HG03378 (cell line): ENCODE results near the gene AKAP13.
"Not testable (repeated sequence)": the region's sequence is repeated elsewhere in the genome, so short reads cannot be mapped to it uniquely, and the experiment has no call there.

Experiments
- ATAC-seq: cut with Tn5 transposase; IDR thresholded peaks from one replicate; pipeline ENCODE4 v1.9.1; 2021; ENCODE audit warnings: mild to moderate bottlenecking, moderate library complexity; ENCODE audit not compliant: unreplicated experiment

AKAP13 gene

DNA sequence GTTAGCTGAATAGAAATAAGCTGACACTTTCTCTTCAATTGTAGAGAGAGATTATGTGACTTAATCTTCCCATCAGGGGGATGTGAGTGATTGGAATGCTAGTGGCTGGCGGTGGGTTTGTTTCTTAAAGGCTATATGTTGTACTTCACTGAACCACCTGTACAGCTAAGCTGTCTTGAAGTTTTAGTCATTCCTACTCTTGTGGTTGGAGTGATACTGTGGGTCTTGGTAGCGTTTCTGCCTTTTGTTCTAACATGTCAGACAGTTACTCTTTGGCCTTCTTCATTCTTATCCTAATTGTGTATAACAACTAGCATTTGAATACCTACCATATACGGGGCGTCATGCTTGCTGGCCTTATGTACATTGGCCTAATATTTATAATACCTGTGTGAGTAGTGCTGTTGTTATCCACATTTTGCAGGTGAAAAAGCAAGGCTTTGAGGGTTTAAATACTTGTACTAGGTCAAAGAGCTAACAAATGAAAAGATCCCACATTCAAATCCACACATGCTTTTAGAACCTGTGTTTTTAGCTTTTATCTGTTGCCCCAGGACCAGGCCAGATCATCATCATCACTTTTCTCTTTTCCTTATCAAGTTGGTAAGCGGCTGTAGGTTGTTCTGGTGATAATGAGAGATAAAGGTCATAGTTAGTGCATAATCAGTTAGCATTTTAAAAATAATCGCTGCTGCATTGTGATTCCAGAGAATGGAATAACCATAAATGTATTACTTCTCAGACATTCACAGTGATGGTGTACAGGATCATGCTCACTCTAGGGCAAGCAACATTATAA is 50.2 kb downstream of the AKAP13 start:
- ATAC-seq = peak; percentile 95

DNA sequence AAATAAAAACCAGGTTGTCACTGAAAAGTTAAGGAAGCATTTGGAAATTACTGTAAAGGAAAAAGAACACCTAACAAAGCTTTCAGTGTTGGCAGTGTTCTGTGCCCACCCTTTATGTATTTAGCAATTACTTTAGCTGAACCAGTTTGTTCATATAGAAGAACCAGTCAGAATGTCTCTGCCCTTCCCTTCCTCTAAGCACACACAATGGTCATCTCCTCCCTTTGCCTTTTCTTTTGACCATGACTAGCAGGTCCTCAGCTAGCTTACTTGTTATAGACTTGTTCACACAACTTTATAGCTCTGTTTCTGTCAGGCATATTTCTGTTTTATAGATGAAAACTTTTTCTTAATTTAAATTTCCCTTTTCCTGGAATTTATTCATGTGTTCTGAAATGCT is 59.6 kb downstream of the AKAP13 start:
- no peak for ATAC-seq

DNA sequence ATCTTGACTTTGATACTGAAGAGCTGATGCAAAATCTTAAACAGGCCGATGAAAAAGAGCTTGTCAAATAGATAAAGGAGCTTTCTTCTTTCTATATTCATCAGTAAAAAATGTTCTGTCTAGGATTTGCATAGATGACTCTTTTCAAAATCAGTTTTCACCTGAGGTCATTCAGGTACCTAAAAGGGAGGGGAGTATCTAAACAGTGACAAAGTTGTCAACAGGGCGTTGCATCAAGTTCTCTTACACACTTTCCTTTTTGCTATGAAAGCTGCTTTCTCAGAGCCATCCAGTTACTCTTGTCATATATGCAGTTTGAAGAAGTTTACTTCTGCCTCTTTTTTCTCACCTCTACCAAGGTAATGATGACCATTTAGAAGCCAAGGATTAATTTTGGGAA is 60.0 kb downstream of the AKAP13 start:
- ATAC-seq = peak; percentile 39

DNA sequence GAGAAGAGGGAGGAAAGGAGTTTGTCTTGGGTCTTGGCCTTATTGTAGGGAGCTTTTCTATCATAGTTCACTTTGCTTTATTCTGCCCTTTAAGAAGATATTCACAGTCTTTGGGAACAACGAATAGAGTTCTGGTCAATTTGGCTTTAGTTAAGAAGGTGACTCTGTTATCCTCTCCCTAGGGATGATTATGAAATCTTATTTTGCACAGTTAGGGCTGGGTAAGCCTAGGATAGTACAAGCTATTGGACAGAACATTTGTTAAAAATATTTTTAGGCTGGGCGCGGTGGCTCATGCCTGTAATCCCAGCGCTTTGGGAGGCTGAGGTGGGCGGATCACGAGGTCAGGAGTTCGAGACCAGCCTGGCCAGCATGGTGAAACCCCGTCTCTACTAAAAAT is 61.5 kb downstream of the AKAP13 start:
- ATAC-seq = not testable (repeated sequence)

DNA sequence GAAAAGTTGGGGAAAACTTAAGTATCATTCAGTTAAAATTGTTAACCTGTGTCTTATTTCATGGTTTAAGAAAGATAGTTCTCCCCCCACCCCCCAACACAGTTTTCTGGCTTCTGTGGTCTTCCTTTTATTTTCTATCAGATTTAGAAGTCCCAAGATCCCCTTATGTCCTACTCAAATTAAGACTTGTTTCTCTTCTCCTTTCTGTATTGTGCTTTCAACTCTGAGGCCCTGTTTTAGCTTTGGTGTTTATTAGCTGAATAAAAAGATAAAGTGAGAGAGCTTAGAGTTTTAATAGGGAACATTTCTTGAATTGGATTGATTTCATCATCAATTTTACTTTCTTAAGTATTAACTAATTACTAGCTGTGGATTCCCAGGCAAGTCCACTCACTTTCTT is 62.6 kb downstream of the AKAP13 start:
- ATAC-seq = peak; percentile 34

DNA sequence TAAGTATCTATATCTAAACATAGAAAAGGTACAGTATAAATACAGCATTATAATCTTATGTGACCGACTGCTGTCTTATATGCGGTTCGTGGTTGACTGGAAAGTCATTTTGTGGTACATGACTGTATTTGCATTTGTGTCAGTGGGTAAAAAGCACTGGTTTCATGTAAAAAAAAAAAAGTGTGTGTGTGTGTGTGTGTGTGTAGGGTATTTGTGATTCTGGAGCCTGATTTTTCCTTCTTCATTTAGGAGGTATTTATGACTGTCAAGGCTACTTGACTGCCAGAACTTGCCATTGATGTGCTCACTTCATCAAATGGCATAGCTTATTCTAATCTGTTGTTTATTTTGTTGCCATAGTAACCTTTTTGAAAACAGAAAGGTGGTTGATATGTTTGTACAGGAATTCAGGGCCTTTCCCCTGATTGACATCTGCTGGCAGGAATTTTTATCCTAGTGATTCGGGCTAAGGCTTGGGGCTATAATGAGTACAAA is 63.2 kb downstream of the AKAP13 start:
- peak; percentile 79 for ATAC-seq

DNA sequence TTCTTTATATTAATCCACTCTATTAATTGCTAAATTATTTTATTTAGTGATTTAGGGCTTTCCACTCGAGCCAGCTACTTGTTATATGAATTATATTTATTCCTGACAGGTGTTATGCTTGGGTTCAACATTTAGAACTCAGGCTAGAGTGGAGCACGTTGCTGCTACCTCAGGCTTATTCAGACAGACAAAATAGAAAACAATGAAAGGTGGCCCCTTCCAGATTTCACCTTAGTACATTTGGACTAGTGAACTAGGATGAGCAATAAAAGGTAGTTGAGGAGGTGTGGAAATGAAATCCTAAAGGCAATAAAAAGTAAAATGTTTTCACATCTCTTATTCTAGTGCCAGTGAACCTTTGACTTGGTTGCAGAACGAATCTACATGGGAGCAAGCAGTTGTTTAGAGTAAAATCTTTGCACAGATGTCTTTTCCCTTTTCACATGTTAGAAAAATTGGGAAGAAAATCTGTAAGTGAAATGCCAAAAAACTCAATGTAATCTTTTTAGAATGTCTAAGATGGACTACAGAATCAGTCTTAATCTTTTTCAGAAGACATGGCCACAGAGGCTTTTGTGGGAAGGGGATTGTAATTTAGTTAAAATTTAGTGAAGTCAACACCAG is 63.8 kb downstream of the AKAP13 start:
- no peak for ATAC-seq

DNA sequence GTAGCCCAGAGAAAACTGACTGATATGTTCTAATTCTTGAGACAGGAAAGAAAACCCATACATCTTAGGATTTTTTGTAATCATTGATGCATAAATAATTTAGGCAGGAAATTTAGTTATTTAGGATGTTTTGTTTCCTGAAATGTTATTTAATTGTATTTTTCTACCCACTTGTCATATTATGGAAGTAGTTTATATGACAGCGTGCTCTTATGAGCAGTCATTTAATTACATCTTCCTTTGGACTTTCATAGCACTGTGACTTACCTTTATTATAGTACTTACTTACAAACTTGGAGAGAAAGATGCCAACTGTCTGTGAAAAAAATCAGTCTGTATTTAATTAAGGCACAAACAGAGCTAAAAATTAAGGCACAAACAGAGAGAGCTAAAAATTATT is 65.0 kb downstream of the AKAP13 start:
- no peak for ATAC-seq

DNA sequence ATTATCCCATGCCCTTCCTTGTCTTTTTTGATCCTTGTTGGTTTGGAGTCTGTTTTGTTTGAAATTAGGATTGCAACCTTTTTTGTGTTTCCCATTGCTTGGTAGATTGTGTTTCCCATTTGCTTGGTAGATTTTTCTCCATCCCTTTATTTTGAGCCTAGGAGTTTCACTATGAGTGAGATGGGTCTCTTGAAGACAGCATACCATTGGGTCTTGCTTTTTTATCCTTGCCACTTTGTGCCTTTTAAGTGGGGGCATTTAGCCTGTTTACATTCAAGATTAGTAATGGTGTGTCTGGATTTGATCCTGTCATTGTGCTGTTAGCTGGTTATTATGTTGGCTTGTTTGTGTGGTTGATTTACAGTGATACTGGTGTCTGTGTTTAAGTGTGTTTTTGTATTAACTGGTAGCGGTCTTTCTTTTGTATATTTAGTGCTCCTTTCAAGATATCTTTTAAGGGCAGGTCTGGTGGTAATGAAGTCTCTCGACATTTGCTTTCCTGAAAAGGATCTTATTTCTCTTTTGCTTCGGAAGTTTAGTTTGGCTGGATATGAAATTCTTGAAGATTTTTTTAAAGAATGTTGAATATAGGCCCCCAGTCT is 70.8 kb downstream of the AKAP13 start:
- no peak for ATAC-seq

DNA sequence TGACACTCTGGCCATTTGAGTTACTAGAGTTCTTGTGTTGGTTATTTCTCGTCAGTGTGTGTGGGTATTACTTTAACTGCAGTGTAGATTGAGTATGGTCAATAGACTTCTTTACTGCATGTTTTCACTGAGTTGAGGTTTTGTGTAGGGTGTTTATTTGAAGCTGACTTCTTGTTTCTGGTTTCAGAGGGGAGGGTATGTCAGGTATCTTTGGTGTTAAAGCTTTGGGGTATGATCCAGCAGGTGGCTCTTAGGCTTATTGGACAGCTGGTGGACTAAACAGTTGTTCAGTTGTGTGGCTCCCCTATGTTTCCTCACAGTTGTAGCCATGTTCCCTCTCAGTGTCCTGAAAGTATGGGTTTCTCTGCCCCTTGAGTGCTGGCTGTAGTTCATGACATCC is 72.0 kb downstream of the AKAP13 start:
- ATAC-seq = no peak

DNA sequence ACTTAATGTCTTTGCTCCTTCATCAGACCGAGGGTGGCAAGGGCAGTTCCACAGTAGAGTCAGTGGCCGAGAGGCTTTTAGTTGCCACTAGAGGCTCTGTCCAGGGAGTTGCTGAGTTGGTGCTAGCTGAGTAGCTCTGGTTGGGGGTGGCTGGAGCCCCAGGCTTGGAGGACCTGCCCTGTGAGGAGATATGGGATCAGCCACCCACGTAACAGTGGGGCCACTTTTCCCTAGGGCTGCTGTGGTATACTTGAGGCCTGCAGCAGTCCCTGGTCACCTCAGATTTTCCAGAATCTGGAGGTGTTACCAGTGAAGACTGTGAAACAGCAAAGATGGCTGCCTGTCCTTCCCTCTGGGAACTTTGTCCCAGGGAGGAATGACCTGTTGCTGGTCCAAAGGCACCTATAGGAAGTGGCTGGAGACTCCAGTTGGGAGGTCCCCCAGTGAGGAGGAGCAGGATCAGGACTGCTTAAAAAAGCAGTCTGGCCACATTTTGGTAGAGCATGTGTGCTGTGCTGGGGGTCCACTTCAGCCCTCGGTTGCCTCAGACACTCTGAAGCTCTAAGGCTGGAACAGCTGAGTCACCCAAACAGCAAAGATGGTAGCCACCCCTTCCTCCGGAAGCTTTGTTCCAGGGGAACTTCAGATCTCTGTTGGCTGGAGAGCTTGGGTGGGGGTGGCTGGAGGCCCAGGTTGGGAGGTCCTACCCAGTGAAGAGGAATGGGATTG is 72.9 kb downstream of the AKAP13 start:
- ATAC-seq = no peak

DNA sequence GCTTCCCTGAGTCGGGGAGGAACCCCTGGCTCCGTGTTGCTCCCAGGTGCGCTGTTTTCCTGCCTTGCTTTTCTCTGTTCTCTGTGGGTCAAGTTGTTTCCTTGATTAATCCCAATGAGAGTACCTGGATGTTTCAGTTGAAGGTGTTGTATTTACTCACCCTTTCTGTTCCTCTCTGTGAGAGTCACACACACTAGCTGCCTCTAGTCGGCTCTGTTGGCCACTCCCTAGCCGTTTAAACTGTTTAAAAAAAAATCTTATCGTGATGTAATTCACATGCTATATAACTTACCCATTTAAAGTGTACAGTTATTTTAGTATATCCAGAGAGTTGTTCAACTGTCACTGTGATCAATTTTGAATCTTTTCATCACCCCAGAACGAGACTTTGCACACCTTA is 74.0 kb downstream of the AKAP13 start:
- ATAC-seq = no peak

DNA sequence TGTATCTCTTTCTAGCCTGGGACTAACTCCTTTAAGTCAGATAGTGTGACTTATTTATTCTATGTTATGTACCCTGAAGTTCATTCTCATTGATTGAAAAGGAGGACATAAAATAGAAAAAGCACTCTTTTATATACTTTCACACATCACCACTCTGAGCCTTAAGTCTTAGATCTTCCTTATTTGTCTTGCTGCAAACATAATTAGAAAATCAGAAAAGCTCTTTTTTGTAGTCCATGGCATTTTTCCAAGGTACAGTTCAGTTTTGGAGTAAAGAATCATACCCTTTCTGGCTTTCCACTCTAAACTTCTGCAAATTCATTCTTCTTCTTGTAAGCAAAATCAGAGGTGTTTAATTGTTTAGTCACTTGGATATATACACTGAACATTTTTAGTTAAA is 75.5 kb downstream of the AKAP13 start:
- ATAC-seq = no peak

DNA sequence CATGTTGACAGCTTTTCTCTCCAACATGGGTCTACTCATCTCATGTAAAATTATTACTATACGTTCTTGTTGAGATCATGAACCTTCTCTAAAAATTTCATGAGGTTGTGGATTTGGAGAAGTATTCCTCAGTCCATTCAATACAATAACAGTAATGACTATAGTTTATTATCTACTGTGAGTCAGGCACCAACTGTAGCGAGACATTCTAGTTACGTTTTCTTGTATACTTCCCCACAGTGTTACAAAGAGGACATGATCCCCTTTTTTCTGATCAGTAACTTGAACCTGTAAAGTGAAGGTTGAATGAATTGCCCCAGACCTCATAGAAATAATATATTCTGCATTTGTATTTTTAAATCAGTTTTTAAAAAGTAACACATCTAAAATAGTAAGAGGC is 76.4 kb downstream of the AKAP13 start:
- peak; percentile 43 for ATAC-seq

DNA sequence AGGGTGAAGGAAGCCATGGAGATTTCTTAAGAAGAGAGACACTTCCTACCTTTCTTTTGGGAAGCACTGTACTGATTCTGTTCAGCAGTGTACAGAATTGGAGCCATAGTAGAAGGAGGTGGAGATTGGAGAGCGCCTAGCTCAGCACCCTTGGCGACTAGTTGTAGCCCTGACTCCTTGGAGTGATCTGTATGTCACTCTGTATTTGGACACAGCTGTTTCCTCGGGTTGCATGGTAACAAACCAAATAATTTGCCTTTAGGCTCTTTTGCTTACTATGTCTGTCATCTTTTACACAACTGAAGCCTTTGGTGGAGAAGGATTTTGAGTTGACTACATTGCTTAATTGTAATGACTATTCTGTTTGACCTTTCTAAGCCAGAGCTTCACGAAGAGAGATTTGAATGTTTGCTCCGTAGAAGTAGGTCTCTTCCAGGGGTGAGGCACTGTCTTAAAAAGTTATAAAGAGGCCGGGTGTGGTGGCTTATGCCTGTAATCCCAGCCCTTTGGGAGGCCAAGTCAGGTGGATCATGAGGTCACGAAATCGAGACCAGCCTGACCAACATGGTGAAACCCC is 77.1 kb downstream of the AKAP13 start:
- peak; percentile 83 for ATAC-seq

DNA sequence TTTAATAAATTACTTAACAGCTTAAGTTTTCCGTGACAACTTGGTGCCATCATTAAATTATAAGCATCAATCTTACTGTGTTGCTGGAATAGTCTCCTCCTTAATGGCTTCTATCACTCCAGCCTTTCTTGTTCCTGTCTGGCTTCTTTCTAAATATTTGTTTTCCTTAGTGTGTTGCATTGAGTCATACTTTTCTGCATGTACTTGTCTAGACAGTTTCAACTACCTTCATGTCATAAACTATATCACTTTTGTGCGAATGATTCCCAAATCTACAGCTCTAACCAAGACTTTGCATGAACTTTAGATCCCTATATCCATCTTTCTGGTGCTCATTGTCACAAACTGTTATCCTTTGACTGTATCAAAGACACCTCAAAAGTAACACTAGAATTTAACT is 78.4 kb downstream of the AKAP13 start:
- no peak for ATAC-seq

DNA sequence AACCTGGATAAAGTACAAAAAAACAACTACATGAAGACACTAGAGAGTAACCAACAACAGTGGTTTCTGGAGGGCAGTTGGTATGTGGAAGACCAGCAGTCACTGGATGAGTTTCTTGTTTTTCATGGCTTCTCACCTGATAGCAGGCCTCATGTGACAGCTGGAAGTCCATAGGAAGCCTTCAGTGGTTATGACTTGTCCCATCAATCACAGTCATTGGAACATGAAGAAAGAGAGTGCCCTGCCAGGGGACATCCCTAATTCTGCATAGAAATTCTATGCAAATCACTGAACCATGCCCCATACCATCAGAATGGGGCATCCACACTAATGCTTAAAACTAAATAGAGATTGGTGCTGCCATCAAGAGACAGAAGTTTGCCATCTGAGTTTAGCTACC is 81.6 kb downstream of the AKAP13 start:
- ATAC-seq = no peak

DNA sequence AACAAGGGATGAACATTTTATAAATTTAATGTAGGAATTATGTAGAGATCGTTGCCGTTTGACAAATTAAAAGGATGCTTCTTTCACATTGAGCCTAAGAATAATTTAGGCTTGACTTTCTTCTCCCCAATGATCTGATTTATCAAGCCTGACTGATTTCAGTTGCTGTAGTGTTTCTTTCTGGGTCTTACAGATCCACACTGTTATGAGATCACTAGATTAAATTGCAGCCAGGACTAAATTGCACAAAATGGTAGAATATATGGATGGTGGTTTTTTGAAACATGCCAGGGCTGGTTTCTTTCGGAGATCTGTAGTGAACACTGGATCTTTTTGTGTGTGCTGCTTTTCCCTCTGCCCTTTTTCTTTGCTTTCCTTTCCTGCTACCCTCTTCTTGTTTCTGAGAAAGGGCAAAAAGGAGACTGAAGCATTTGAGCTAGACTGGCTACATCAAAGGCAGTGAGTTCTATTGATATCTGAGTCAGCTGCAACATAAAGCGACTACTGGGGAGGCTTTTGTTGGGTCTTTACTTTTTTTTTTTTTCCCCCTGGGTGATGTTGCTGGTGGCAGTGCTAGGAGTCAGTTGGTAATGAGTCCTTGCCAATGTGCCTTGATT is 83.0 kb downstream of the AKAP13 start:
- ATAC-seq = no peak

DNA sequence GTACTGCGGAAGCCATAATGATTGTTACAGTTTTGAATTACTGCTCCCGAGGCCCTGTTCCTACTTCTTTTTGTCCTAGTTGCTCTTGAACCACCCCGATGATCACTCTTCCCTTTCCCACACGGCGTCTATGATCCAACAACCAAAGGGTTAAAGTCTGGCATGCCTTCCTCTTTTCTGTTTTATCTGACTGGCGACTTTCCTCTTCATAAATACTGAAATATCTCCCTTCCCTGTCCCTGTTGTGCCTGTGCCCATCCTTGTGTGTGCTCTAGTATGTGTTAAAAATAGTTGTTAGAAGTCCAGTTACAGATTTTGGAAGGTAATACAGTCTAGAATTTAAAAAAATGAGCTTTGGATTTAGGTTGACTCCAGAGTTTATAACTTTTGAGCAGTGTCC is 83.6 kb downstream of the AKAP13 start:
- no peak for ATAC-seq

DNA sequence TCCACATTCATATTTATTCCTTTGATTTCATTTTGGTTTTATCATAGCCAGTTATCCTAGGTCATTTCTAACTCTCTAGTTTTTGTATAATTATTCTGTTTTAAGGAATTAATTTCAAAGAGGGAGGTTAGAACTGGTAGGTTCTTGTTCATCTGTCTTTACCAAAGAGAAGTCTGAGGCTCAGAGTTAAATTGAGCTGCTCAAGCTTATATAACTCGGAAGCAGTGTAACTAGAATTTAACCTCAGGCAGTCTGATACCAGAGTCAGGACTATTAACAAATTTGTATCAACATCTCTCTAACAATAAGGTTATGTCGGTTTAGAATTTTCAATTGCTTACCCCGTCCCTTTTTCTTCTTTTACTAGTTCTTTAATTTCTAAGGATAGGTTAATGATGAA is 84.1 kb downstream of the AKAP13 start:
- ATAC-seq = no peak
